Vagina (tissue), 2 donors: ENCODE results near the gene ANXA5.

Experiments used
- POLR2A ChIP-seq, 2 donors: fragments of 450-650 bp; IDR thresholded peaks; one replicate each; pipeline ENCODE4 v1.6.1; 2017; ENCODE audit warnings: antibody characterized with exemption in 2 of 2, mild to moderate bottlenecking in 2 of 2, moderate library complexity in 2 of 2
- TF ChIP-seq, protein P1 (sequence below), 3 experiments: fragments of 450-650 bp in 2 of 3; fragments of 200-600 bp in 1 of 3; sonication (generic) in 1 of 3; IDR thresholded peaks; one replicate each; pipeline ENCODE4 v1.5.1; 2017 to 2019; ENCODE audit warnings: antibody characterized with exemption in 3 of 3, mild to moderate bottlenecking in 2 of 3, moderate library complexity in 2 of 3

DNA sequence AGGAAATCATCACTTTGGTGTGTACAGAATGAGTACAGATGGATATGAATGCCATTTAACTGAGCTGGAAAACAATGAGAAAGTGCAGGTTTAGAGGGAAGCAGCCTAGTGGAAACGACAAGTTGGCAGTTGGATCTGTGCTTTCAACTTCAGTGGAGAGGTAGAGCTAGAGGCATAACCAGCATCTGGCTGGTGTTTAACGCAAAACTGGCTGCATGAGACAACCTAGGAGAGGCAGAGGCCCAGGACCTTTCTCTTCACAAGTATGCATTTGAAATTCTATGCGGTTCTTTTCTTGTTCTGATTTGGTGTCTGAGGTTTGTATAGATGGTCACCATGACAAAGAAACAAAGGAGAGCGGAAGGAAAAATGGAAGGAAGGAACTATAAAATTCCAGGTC is 63.1 kb downstream of the ANXA5 start:
- TF ChIP-seq, protein P1, sequence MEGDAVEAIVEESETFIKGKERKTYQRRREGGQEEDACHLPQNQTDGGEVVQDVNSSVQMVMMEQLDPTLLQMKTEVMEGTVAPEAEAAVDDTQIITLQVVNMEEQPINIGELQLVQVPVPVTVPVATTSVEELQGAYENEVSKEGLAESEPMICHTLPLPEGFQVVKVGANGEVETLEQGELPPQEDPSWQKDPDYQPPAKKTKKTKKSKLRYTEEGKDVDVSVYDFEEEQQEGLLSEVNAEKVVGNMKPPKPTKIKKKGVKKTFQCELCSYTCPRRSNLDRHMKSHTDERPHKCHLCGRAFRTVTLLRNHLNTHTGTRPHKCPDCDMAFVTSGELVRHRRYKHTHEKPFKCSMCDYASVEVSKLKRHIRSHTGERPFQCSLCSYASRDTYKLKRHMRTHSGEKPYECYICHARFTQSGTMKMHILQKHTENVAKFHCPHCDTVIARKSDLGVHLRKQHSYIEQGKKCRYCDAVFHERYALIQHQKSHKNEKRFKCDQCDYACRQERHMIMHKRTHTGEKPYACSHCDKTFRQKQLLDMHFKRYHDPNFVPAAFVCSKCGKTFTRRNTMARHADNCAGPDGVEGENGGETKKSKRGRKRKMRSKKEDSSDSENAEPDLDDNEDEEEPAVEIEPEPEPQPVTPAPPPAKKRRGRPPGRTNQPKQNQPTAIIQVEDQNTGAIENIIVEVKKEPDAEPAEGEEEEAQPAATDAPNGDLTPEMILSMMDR (IDR thresholded peaks at IDR 0.05) = no peak
- no peak for TF ChIP-seq POLR2A (IDR thresholded peaks at IDR 0.05)
